HCT116 (cell line): ENCODE measurements around the gene OR52I2. TPM values are rescaled to one million over a fixed set of nuclear protein-coding genes. Genes with fewer than 3 reads are reported as not detected.

Source experiments
- ATAC-seq: fragments of 200-7000 bp; cut with Tn5 transposase; 2 replicates; pipeline ENCODE4 v1.9.1; 2020; ENCODE audit warnings: mild to moderate bottlenecking, moderate library complexity
- BruUV-seq: library from RNA; stranded (reverse); fragments of 400-500 nt; replicated peaks from 2 replicates; lab custom pipeline; 2021; lab: Mats Ljungman, UMichigan
- CTCF ChIA-PET: fragments of 300-600 bp; sonication (Branson Sonifier 250); formaldehyde crosslinking; loops from one replicate; lab custom pipeline; 2021; ENCODE audit warnings: antibody characterized with exemption; lab: Charles Lee
- POLR2A ChIA-PET: fragments of 300-600, 350-600 bp; sonication (Branson Sonifier 250); formaldehyde crosslinking; loops from one replicate; lab custom pipeline; 2021; ENCODE audit warnings: antibody characterized with exemption; lab: Charles Lee
- RAD21 ChIA-PET, 2 experiments: fragments of 300-600 bp; sonication (Branson Sonifier 250); formaldehyde crosslinking; loops; one replicate each; lab custom pipeline; 2023; ENCODE audit warnings: low total read pairs in 2 of 2; ENCODE audit not compliant: uncharacterized antibody in 2 of 2, unreplicated experiment in 2 of 2, low non-redundant PET in 1 of 2; lab: Charles Lee
- DNase-seq: peaks from one replicate; pipeline ENCODE4 v3.0.0-alpha.2; 2010; ENCODE audit warnings: low read depth, low spot score
- H2AFZ ChIP-seq: fragments of 200-600 bp; shearing (Covaris generic), sonication (generic); 2 replicates; pipeline ENCODE4 v1.6.1; 2017; ENCODE audit warnings: low read depth, mixed run types, mixed read lengths, antibody characterized with exemption, low read length; ENCODE audit not compliant: poor library complexity, severe bottlenecking
- H3K27ac ChIP-seq: 2 replicates; pipeline ENCODE4 v1.5.1; 2012; ENCODE audit warnings: low read depth, low read length
- H3K27me3 ChIP-seq: fragments of 200-600 bp; sonication (generic); 2 replicates; pipeline ENCODE4 v1.6.1; 2016; ENCODE audit warnings: mixed run types, low read length, mixed read lengths; ENCODE audit not compliant: insufficient read depth
- H3K36me3 ChIP-seq, 2 experiments: fragments of 200-500 bp in 1 of 2; fragments of 200-600 bp in 1 of 2; sonication (Bioruptor generic) in 1 of 2; sonication (generic) in 1 of 2; 2 replicates each; pipeline versions ENCODE4 v1.5.1 to v1.6.1; 2014 to 2016; ENCODE audit warnings: low read length in 2 of 2, inconsistent platforms in 1 of 2, mixed read lengths in 1 of 2, mixed run types in 1 of 2; ENCODE audit not compliant: insufficient read depth in 2 of 2, control insufficient read depth in 1 of 2
- H3K4me1 ChIP-seq, 2 experiments: fragments of 200-600 bp in 1 of 2; sonication (generic) in 1 of 2; 2 replicates each; pipeline versions ENCODE4 v1.5.1 to v1.6.1; 2012 to 2017; ENCODE audit warnings: low read length in 2 of 2, inconsistent platforms in 1 of 2, mild to moderate bottlenecking in 1 of 2, mixed read lengths in 1 of 2, mixed run types in 1 of 2, moderate library complexity in 1 of 2; ENCODE audit not compliant: insufficient read depth in 2 of 2, control insufficient read depth in 1 of 2
- H3K4me2 ChIP-seq: fragments of 200-600 bp; sonication (generic); 2 replicates; pipeline ENCODE4 v1.6.1; 2017; ENCODE audit warnings: mixed run types, low read length, mixed read lengths
- H3K4me3 ChIP-seq, 2 experiments: fragments of 200-600 bp in 1 of 2; sonication (generic) in 1 of 2; replicated peaks in 1 of 2; 2 replicates each; pipeline ENCODE4 v1.5.1; 2011 to 2016; ENCODE audit warnings: low read length in 2 of 2, control low read depth in 1 of 2, low read depth in 1 of 2, mild to moderate bottlenecking in 1 of 2, mixed read lengths in 1 of 2, mixed run types in 1 of 2
- H3K79me2 ChIP-seq: fragments of 200-600 bp; sonication (generic); 2 replicates; pipeline ENCODE4 v1.6.1; 2017; ENCODE audit warnings: mild to moderate bottlenecking, mixed run types, low read length, moderate library complexity, mixed read lengths; ENCODE audit not compliant: insufficient read depth
- H3K9ac ChIP-seq: fragments of 200-600 bp; sonication (generic); 2 replicates; pipeline ENCODE4 v1.6.1; 2016; ENCODE audit warnings: low read length, mixed read lengths
- H3K9me2 ChIP-seq: fragments of 200-600 bp; sonication (generic), shearing (Covaris generic); 2 replicates; pipeline ENCODE4 v1.6.1; 2017; ENCODE audit warnings: mixed run types, mild to moderate bottlenecking, moderate library complexity; ENCODE audit not compliant: insufficient read depth
- H3K9me3 ChIP-seq, 2 experiments: fragments of 200-500 bp in 1 of 2; fragments of 200-600 bp in 1 of 2; sonication (Bioruptor generic) in 1 of 2; sonication (generic) in 1 of 2; 2 replicates each; pipeline ENCODE4 v1.6.1; 2014 to 2017; ENCODE audit warnings: low read length in 2 of 2, mixed read lengths in 2 of 2, inconsistent platforms in 1 of 2, low read depth in 1 of 2, mild to moderate bottlenecking in 1 of 2, mixed run types in 1 of 2, moderate library complexity in 1 of 2; ENCODE audit not compliant: control insufficient read depth in 1 of 2, insufficient read depth in 1 of 2
- H4K20me1 ChIP-seq: fragments of 200-600 bp; sonication (generic), shearing (Covaris generic); 2 replicates; pipeline ENCODE4 v1.6.1; 2017; ENCODE audit warnings: mixed run types, mild to moderate bottlenecking, moderate library complexity; ENCODE audit not compliant: insufficient read depth
- CTCF ChIP-seq, 3 experiments: fragments of 200-600 bp in 1 of 3; sonication (generic) in 1 of 3; IDR thresholded peaks in 2 of 3; conservative IDR thresholded peaks in 1 of 3; 2 replicates each; pipeline ENCODE4 v1.5.1; 2012 to 2017; ENCODE audit warnings: low read depth in 2 of 3, low read length in 2 of 3, antibody characterized with exemption in 1 of 3, borderline replicate concordance in 1 of 3, control low read depth in 1 of 3, mild to moderate bottlenecking in 1 of 3, mixed read lengths in 1 of 3, mixed run types in 1 of 3, moderate library complexity in 1 of 3; ENCODE audit not compliant: insufficient read depth in 1 of 3
- EGR1 ChIP-seq: IDR thresholded peaks from 2 replicates; pipeline ENCODE4 v1.6.1; 2012; ENCODE audit warnings: low read depth
- FOSL1 ChIP-seq: IDR thresholded peaks from 2 replicates; pipeline ENCODE4 v1.6.1; 2012; ENCODE audit warnings: low read depth
- POLR2AphosphoS5 ChIP-seq: IDR thresholded peaks from 2 replicates; pipeline ENCODE4 v1.6.1; 2011; ENCODE audit warnings: mild to moderate bottlenecking, low read depth, low read length, moderate library complexity
- REST ChIP-seq: IDR thresholded peaks from 2 replicates; pipeline ENCODE4 v1.6.1; 2012; ENCODE audit warnings: low read depth
- intact Hi-C: fragments of 100-400 bp; cut with micrococcal nuclease; formaldehyde crosslinking; loops from 2 replicates; pipeline ENCODE4 v1.10.0; 2022
- total RNA-seq: library from RNA; stranded (reverse); gene quantifications from one replicate; pipeline ENCODE4 v1.2.1, GENCODE V29; 2021; ENCODE audit not compliant: unreplicated experiment

The OR52I2 gene
- total RNA-seq, 1 experiment from 2014 or later = not detected

- TF ChIP-seq CTCF (IDR thresholded peaks at IDR 0.05 in 2 of 3, conservative IDR thresholded peaks at IDR 0.05 in 1 of 3; ENCODE audit: borderline replicate concordance in 1 of 3, insufficient read depth in 1 of 3, low read depth in 2 of 3, low read length in 2 of 3) (no peak), POLR2AphosphoS5 (peak; percentile 93), FOSL1 (no peak)
- TF ChIP-seq, all 23 proteins: peak for 7
Observed at GRCh38 chr11:4607781-4608666, 26.5 kb downstream of the OR52I2 start, which contains the start of gene TRIM68 (continued).

- TF ChIP-seq EGR1 (no peak), REST (no peak), POLR2AphosphoS5 (no peak)
- BruUV-seq = no TSS peak
- ATAC-seq (no peak), DNase-seq (no peak)
- Histone ChIP-seq H3K9me3 (no peaks in the 10 kb centered on the region), H2AFZ (peak overlapping the region; percentile 63), H3K9me2 (no peaks in the 10 kb centered on the region), H3K36me3 (no peaks in the 10 kb centered on the region), H3K27me3 (peaks cover 5% of the 10 kb centered on the region; the same call in 1 of the 2 replicates), H4K20me1 (no peaks in the 10 kb centered on the region), H3K27ac (no peak overlapping the region), H3K4me3 (no peak overlapping the region), H3K4me1 (peaks cover 0 to 15% of the 10 kb centered on the region in 2 experiments; a peak in 2 of 4 replicates), H3K4me2 (peak overlapping the region; percentile 25; the same call in 1 of the 2 replicates), H3K9ac (no peak overlapping the region), H3K79me2 (peaks cover 4% of the 10 kb centered on the region; the same call in 1 of the 2 replicates)
- POLR2A ChIA-PET = no interaction called here
- CTCF ChIA-PET = no interaction called here
- intact Hi-C loops = loop anchor here (10.0 kb wide), 1 partner anchor 774 kb away; the partner anchor contains the start of gene OR51M1
- RAD21 ChIA-PET = no interaction called here
Observed at GRCh38 chr11:4610258-4610935, 28.9 kb downstream of the OR52I2 start.
